NK-92 treated with Interleukin-12 subunit alpha and Interleukin-12 subunit beta, amount 100 ng/mL, for 24 hours (cell line): ENCODE measurements around the gene NOC4L.
"Not testable (repeated sequence)": the region's sequence is repeated elsewhere in the genome, so short reads cannot be mapped to it uniquely, and the experiment has no call there.

Experiments used
- DNase-seq: peaks from one replicate; lab custom pipeline; 2025; lab: John Stamatoyannopoulos, UW

The NOC4L gene

DNA sequence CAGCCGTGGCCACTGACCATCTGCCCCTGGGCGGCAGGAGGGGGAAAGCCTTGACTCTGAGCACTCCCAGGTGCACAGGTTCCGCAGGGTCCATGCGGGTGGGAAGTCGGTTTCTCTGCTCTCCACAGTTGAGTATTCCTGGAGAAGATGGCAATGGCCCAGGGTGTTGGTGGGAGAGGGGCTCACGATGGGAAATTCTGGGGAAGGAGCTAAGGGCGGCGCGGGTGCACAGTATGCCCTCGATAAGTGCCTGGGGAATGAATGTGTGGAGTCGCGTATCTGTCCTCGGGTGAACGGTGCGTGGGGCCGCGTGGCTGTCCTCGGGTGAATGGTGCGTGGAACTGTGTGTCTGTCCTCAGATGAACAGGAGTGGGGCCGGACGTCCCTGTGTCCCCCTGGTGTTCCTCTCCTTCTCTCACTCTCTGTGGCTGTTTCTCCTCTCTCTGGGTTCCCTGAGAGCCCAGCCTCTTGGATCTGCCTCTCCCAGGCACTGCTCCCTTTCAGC lies 38.0 kb downstream of the NOC4L start:
- DNase-seq: no peak

DNA sequence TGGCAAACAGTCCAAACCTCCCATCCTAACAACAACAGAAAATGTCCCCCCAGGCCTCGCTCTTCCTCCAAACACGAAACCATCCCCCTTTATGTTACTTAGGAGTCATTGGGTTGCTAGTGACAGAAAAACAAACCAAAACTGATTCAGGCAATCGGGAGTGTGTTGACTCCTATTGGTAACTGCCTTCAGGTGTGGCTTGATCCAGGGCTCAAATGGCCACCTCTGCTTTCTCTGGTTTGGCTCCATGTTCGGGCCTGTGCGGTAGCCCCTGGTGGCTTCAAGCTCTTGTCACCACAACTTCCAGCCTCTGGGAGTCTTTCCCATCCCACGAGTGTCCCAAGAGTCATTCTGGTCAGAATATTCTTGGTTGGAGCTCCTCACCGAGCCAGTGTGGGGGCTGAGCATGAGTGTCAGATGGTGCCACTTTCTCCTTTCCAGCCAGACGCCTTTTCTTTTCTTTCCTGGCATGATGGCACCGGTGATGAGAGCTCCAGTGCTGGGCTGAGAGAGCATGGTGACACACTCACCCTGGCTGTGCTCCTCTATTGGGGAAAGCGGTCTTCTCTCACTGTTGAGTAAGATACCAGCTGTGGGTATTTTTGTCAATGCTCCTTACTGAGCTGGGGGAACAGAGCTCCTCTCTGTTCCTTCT lies 38.6 kb downstream of the NOC4L start:
- no peak for DNase-seq

DNA sequence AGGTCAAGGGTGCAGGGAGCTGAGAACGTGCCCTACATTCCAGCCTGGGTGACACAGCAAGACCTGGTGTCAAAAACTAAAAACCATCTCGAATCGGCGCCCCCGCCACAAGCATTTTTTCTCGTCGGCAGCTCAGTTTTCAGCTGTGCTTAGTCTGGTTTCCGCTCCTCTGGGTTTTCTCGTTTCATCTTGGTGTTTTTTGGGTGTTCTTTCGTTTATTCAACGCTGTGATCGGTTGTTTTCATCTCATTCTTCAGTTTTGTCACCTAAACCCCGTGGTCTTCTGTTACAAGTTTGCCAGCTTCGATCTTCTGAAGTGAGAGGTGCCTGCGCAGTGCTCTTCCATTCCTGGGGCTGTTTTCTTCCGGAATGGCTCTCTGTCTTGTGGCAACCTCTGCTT lies 41.4 kb downstream of the NOC4L start:
- DNase-seq: no peak

DNA sequence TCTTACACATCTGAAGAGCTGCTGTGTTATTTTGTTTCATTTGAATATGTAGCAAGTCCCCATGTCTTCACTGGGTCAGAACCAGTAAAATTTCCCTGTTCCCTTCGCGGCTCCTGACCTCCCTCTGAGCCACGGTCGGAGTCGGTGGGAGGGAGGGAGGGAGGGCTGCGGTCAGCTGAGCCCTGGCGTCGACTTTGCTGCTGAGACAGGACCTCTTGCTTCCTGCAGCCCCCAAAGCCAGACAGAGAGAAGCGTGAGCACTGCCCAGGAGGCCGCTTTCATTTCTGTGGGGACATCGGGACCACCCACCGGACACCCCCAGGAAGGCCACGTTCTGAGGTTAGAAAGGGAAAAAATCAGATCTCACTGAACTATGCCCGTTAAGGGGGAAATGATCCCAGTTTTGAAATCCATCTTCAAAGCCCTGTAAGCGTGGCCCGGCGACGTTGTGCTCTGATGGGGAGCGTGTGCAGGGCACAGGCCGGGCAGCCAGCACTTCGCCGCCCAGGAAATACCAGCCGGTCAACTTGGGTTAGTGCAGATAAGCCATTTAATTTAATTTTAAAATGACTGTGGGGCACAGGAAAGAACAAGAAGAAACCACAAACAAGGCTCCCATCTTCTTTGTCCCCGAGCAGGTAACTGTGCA lies 42.1 kb downstream of the NOC4L start:
- no peak for DNase-seq

DNA sequence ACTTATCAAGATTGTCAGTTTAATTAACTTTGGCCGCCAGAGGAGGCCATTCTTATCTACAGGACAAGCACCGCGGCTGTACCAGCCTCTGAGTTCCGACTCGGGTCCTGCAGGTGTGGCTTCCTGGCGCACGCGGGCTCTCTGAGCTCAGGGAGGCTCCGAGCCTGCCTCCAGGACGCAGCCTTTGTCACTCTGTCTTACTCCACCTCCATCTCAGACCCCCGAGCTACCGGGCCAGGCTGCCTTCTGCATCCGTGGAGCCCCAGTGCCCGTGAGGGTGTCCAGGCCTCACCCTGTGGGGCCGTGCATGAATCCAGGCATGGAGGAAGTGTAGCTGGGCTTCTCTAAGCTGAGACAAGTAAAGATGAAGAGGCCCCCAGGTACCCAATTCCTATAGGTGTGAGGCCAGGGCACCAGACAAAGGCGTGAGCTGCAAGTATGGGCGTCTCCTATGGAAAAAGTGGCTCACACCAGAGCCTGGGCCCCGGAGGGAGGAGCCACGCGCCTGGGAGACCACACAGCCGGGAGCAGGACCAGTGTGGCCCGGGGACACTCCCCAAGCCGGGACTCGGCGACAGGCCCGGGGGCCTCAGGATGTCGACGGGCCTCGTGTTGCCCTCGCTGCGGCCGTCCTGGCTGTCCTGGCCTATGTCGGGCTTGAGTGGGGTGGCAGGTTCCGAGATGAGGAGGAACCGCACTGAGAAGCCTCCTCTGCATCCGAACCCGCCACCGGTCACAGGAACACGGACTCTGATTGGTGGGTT lies 42.8 kb downstream of the NOC4L start:
- no peak for DNase-seq

DNA sequence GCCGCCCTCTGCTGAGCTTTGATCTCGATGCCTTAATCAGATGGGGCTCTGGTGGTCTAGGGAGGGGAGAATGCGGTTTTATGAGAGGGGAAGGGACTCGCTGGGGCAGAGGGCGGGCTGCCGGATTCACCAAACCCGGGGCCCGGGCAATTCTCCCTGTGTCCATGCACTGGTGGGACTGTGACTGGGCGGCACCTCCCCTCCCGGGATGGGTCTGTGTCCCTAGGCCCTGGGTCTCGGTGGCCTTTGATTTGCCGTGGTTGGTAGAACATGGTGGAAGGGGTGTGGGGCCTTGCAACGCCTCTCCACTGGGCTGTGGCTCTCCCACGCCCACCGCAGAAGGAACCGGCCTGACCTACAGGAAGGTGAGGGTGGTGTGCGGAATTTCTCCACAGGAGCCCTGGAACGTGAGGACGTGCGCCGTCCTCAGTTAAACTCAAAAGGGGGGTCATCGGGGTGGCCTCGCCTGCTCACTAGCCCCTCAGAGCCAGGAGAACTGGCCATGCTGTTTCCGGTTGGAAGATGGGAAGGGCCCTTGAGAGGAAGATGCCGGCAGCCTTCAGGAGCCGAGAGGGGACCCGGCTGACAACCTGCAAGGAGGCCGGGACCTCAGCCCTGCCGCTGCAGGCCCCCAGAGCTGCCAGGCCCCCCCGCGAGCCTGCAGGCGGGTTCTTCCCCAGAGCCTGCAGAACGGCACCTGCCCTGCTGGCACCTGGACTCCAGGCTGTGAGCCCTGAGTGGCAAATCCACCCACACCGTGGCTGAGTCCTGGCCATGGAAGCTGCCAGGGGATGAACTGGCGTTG lies 43.6 kb downstream of the NOC4L start:
- DNase-seq: no peak

DNA sequence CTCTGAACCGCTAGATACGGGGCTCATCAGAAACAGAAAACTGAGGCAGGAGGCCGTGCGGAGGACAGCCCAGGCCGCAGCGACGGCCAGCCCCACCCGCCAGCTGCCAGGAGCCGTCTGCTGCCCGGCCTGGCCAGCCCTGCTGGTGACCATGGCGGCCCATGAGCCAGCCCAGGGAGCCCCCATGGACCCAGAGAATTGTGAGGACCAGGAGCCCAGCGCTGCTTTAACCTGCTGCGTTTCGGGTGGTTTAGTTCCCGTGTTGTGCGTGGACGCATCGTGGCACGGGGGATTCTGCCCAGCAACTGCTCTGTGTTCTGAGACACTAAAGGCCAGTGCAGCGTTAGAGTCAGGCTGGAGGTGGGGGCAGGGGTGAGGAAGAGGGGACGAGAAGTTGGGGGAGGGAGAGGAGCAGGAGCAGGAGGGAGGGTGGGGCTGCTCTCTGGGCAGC lies 44.2 kb downstream of the NOC4L start:
- no peak for DNase-seq

DNA sequence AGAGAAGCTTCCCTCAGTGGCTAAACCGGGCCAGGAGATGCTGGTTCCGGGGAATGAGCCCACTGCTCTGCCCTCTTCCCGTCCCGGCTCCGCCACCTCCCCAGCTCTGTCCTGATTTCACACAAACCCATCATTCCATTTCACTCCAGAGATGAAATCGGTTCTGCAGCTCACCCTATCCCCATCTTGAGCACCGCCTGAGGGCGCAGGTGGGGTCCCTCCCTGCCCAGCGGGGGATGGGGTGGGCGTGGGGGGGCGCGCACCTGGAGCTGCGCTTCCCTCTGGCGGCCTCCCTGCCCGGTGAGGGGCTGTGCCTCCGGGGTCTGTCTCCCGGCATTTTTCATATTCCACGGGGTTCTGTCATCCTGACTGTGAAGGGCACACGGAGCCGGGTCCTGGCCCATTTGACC lies 44.7 kb downstream of the NOC4L start:
- DNase-seq: no peak

DNA sequence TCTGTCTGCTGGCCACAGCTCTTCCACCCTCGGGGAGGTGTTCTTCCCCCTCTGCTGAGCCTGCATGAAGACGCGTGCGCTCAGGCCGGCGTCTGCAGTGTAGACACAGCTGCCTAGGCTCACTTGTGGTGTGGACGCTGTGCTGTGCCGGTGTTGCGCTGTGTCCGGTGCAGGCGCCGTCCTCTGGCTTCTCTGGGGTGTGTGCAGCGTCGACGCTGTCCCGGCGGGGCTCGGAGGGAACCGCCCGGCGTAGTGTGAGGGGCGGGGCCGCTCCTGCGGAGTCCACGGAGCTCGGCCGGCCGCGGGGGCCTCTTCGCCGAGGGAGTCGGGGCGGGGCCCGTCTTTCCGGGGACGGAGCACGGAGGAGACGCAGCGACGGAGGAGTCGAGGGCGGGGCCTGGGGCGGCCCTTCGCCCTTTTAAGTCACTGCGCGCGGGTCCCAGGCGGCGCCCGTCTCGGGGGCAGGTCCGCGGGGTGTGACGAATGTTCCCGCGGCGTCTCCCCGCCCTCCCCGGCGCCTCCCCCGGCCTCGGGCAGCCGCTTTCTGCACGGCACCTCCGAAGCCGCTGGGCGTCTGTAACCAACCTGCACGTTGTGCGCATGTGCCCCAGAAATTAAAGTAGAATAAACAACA lies 45.2 kb downstream of the NOC4L start:
- no peak for DNase-seq

DNA sequence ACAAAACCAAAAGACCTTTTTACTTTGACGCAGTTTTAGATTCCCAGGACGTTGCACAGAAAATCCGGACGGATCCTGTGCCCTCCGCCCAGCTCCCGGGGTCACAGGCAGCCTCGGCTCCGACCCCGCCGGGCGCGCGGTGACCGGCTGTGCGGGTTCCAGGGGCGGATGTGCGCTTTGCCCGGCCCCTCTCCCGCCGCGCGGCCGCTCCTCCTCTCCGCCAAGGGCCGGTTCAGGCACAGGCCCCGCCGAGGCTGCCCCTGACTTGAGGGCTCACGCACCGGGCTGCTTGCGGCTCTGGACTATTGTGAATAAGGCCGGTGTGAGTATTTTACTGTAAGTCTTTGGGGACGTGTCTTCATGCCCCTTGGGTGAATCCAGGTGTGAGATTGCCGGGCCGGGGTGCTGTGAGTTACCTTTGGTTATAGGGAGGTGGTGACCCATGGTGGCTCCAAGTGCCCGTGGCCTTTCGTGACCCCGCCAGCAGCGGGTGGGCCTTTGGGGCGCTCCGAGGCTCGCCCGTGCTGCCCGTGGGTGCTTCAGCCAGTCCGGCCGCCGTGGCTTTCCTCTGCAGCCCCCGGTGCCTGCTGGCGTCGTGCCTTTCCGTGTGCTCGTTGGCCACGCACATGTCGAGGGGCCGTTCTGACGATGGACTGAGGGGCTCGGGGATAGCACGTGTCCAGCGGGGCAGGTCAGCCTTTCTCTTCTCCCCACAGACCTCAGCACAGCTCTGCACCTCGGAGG lies 45.9 kb downstream of the NOC4L start:
- no peak for DNase-seq

DNA sequence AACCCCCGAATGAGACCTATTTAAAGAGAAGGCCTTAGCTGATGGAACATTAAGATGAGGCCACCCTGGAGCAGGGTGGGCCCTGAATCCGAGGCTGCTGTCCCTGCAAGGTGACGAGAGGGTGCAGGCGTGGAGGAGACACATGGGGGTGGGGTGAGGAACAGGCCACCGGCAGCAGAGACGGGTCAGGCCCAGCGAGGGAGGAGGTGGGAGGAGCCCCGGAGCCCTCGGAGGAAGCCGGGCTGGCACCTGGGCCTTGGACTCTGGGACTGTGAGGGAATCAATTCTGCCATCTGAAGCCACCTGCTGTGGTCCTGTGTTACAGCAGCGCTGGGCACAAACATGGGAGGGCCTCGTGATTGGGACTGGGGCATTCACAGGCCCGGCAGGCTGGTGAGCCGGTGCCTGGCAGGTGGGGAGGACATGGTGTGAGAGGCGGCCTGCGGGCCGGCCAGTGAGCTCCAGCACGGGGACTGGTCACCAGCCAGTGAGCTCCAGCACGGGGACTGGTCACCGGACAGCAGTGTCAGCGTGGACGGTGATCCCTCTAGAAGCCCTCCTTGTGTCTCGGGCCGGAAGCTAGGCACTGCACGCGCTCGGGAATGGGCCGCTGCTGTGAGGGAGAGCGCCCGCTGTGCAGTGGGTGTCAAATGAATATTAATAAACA lies 46.7 kb downstream of the NOC4L start:
- DNase-seq: no peak

DNA sequence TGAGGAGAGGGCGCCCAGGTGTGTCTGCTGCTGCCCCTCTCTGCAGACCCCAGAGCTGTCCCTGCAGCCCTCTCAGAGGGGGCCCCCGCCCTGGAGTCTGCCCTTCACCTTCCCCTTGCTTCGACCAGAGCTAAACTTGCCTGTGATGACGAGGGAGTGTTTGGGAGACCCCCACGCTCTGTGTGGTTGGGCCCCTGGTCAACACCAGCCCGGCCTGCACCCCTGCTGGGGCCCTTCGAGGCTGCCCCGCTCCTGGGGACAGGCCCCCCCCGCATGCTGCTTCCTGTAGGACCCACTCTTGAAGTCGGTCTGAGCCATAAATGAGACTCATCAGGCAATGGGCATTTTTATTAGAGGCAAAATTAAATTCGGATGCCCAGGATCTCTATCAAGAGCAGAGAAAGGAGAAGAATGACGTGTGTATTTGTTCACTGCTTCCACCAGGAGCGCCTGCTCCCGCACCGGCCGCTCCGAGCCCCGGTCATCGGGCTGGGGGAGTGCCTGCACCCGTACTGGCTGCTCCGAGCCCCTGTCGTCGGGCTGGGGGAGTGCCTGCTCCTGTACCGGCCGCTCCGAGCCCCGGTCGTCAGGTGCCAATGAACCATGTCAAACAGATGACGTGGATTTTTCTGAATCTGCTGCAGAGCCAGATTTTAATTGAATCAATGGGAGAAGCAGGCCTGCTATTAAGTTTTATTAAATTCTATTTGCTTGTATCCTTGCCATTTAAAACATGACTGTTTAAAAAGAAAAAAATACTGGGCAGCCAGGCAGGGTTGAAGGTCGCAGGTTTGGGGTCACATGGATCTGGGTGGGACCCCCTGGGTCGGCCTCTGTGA lies 47.7 kb downstream of the NOC4L start:
- DNase-seq: no peak

DNA sequence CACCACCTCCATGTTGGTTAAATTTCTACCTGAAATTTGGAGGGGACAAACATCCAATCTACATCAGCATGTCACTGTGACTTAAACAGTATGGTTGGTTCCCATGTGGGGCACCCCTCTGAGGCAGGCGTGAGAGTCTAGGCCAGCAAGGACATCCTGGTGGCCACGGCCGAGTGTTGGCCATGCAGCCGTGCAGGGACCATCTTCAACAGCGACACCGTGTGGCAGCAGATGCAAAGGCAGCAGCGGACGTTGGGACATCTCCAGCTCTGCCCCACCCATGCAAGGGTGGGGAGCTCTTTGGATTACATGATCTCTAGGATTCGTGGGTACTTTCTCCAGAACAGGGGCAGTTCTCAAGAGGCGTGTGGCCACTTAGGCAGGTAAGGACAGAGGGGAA lies 49.8 kb downstream of the NOC4L start:
- DNase-seq: no peak

DNA sequence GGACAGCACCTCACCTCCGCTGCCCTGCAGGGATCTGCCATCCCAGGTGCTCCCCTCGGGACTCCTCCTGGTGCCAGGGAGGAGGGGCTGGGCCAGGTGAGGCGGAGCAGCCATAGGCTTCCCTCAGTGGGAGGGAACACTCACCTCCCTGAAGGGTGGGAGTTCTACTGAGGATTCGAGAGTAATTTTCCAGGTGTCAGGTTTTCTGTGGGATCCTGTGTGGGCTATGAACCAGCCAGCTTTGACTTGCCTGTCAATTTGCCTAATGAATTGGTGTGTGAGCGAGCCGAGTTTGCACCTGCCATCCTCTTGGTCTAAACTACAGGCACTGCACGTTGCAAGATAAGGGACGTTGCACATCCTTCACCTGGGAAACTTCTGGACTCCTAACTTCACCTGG lies 50.3 kb downstream of the NOC4L start:
- no peak for DNase-seq

DNA sequence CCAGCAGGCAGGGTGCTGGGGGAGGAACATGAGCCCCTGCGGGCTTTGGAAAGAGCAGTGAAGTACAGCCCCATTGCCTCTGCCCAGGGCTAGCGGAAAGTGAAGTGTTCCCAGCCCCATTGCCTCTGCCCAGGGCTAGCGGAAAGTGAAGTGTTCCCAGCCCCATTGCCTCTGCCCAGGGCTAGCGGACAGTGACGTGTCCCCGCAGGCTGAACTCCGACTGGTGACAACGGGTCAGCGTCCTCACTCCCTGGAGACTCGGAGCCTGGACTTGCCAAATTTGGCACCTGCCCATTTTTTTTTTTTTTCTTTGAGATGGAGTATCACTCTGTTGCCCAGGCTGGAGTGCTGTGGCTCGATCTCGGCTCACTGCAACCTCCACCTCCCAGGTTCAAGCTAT lies 51.0 kb downstream of the NOC4L start:
- not testable (repeated sequence) for DNase-seq

DNA sequence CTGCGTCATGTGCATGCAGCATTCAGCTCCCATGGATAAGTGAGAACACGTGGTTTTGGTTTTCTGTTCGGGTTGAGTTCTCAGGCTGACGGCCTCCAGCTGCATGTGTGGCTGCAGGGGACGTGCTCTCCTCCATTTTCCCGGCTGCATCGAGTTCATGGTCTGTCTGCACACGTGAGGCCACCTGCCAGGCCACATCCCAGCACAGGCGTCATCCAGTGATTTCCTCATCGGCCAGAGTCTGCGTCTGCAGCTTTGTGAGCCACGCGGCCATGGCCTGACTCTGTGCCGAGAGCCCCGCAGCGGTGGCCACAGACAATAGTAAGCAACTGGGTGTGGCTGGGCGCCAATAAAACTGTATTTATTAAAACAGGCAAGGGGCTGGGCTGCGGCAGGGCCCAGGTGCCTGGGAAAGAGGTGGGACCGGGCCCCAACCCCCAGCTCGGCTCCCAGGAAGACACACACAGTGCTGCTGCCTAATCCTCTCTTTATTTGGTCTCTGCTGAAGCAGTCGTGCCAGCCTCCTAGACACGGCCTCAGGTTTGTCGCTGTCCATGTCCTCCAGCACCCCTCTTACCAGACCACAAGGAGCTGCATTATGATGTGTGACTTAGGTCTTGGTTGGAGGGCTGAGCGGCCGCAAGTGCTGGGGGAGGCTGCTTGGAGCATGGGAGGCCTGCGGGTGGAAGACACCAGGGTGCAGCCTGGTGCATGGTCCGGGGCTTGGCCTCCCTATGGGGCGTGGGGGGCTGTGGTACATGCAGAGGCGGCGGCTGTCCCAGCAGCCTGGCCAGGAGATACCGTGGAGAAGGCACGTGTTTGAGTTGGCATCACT lies 52.0 kb downstream of the NOC4L start:
- no peak for DNase-seq

DNA sequence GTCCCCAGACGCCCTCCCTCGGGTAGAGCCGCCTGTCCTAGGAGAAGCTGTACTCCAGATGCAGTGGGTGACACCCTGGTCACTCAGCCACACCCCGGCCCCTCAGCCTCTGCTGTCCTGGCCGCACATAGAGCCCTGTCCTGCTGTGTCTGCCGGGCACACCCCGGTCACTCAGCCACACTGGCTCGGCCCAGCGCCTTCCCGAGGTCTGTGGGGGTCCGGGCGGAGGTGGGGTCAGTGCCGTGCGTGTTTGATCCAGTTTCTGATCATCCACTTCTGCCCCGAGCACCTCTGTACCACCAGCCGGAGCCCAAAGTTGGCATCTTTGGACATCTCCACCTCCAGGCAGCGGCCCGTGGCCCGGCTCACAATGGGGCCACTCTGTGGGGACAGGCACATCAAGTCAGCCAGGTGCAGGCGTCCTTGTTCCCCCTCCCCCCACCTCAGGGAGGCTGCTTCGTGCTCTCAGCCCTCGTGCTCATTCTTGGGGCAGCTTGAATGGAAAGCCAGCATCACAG lies 52.7 kb downstream of the NOC4L start:
- DNase-seq: no peak

DNA sequence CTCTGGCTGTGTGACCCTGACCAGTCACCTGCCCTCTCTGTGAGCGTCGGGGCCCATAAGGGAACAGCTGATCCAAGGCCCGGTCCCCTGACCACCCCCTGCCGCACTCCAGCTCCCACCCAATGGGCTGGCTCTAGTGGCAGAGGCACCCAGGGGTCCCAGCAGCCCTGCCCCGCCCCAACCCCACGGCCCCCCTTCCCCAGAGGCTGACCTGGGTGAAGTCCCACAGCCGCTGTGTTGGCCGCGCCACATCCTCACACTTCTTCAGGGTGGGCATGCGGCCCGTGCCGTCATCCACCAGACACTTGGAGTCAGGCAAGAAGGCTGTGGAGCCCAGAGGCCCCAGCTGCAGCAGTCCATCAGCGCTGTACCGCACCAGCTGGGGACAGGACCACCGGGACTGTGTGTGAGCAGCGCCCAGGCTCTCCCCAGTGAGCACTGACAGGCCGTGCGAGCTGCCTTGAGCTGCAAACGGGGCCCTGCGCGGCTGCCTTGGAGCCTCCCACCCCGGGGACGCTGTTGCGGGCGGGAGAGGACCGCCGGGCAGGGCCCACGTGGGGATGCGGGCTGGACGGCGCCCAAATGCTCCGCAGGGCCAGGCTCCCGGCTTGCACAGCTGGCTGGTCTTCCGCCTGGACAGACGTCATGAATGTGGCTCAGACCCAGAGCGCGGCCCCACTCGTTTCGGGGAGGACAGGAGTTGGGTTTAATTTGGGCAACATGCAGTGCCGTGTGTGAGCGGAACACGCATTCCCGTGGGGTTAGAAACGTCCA lies 53.5 kb downstream of the NOC4L start:
- DNase-seq: no peak
